MM.1S (cell line): ENCODE data around the gene CCDC181.

Source experiments
- EZH2 ChIP-seq: fragments of 300-600 bp; sonication (generic); optimal IDR thresholded peaks from 2 replicates; pipeline ENCODE3; 2017; ENCODE audit warnings: low read depth, mild to moderate bottlenecking, antibody characterized with exemption, low read length, mixed read lengths
- TF ChIP-seq, protein P1 (sequence below): fragments of 300-600 bp; sonication (generic); IDR thresholded peaks from 2 replicates; pipeline ENCODE4 v1.5.1; 2016; ENCODE audit warnings: antibody characterized with exemption, low read length, mixed read lengths

DNA sequence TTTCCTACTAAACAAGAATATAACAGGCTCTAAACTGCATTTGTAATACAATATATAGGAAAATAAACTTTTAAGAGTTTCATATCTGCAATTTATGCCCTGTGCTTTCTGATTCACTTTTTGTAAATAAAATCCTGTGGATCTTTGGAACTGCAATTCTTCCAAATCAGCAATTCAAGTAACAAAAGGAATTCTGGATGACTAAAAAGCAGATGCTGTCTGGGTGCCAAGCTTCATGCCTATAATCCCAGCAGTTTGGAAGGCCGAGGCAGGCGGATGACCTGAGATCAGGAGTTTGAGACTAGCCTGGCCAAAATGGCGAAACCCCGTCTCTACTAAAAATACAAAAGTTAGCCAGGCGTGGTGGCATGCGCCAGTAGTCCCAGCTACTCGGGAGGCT lies 66.0 kb downstream of the CCDC181 start:
- no peak for TF ChIP-seq EZH2
- TF ChIP-seq, protein P1, sequence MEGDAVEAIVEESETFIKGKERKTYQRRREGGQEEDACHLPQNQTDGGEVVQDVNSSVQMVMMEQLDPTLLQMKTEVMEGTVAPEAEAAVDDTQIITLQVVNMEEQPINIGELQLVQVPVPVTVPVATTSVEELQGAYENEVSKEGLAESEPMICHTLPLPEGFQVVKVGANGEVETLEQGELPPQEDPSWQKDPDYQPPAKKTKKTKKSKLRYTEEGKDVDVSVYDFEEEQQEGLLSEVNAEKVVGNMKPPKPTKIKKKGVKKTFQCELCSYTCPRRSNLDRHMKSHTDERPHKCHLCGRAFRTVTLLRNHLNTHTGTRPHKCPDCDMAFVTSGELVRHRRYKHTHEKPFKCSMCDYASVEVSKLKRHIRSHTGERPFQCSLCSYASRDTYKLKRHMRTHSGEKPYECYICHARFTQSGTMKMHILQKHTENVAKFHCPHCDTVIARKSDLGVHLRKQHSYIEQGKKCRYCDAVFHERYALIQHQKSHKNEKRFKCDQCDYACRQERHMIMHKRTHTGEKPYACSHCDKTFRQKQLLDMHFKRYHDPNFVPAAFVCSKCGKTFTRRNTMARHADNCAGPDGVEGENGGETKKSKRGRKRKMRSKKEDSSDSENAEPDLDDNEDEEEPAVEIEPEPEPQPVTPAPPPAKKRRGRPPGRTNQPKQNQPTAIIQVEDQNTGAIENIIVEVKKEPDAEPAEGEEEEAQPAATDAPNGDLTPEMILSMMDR, result no peak
